Neural cell (in vitro differentiated cells): ENCODE data around the gene LIPC.

Source experiments
- CTCF ChIP-seq: fragments of 450-650 bp; IDR thresholded peaks from 2 replicates; pipeline ENCODE4 v1.5.1; 2014; ENCODE audit warnings: antibody characterized with exemption, mild to moderate bottlenecking, moderate library complexity; ENCODE audit not compliant: poor library complexity, severe bottlenecking
- EP300 ChIP-seq: fragments of 450-650 bp; conservative IDR thresholded peaks from 2 replicates; pipeline ENCODE4 v1.6.1; 2014; ENCODE audit warnings: antibody characterized with exemption, mild to moderate bottlenecking, moderate library complexity; ENCODE audit not compliant: poor library complexity, severe bottlenecking
- EZH2 ChIP-seq: fragments of 200-600, 300-800 bp; shearing (Covaris generic), sonication (generic); IDR thresholded peaks from 2 replicates; pipeline ENCODE4 v1.6.1; 2014; ENCODE audit warnings: antibody characterized with exemption, low read length, borderline replicate concordance, mild to moderate bottlenecking; ENCODE audit not compliant: insufficient read depth, poor library complexity, severe bottlenecking
- POLR2AphosphoS5 ChIP-seq: IDR thresholded peaks from 2 replicates; pipeline ENCODE4 v1.6.1; 2012
- RAD21 ChIP-seq: fragments of 450-650 bp; conservative IDR thresholded peaks from 2 replicates; pipeline ENCODE4 v1.6.1; 2014; ENCODE audit warnings: antibody characterized with exemption, mild to moderate bottlenecking, moderate library complexity
- REST ChIP-seq: IDR thresholded peaks from 2 replicates; pipeline ENCODE4 v1.6.1; 2012; ENCODE audit warnings: borderline replicate concordance
- SMC3 ChIP-seq: fragments of 450-650 bp; conservative IDR thresholded peaks from 2 replicates; pipeline ENCODE4 v1.6.1; 2014; ENCODE audit warnings: antibody characterized with exemption, mild to moderate bottlenecking, moderate library complexity; ENCODE audit not compliant: poor library complexity
- TAF1 ChIP-seq: IDR thresholded peaks from 2 replicates; pipeline ENCODE4 v1.6.1; 2012; ENCODE audit warnings: low read depth

GRCh38 chr15:58559904-58560588 is 128.3 kb downstream of the LIPC start:
- TF ChIP-seq CTCF, result no peak
- no peak for TF ChIP-seq REST
- no peak for TF ChIP-seq POLR2AphosphoS5
- TF ChIP-seq SMC3, result no peak
- TF ChIP-seq EZH2, result no peak
- no peak for TF ChIP-seq TAF1
- TF ChIP-seq EP300, result no peak
- no peak for TF ChIP-seq RAD21
